ENCODE results near the gene MGAT2.

DNA sequence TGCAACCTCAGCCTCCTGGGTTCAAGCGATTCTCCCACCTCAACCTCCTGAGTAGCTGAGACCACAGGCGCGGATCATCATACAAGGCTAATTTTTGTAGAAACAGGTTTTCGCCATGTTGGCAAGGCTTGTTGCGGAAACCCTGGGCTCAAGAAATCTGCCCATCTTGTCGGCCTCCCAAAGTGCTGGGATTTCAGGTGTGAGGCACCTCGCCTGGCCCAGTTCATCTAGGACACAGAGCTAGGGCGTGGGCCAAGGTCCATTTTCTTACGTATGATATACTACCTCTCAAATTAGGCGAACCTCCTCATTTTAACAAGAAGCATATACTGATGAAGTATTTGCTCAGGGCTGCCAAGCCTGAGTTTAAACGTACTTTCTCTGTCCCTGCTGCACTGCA is 36.5 kb upstream of the MGAT2 start:
- TF ChIP-seq MYC (IDR thresholded peaks at IDR 0.05; ENCODE audit: low read depth, low read length) (no peak), POLR2A (IDR thresholded peaks at IDR 0.05; ENCODE audit: low read depth, low read length) (no peak), EZH2 (IDR thresholded peaks at IDR 0.05; ENCODE audit: borderline replicate concordance, low read depth, low read length, severe bottlenecking) (no peak), POLR2AphosphoS5 (IDR thresholded peaks at IDR 0.05; ENCODE audit: insufficient read depth, low read depth, low read length) (no peak)
- TF ChIP-seq, protein P1, sequence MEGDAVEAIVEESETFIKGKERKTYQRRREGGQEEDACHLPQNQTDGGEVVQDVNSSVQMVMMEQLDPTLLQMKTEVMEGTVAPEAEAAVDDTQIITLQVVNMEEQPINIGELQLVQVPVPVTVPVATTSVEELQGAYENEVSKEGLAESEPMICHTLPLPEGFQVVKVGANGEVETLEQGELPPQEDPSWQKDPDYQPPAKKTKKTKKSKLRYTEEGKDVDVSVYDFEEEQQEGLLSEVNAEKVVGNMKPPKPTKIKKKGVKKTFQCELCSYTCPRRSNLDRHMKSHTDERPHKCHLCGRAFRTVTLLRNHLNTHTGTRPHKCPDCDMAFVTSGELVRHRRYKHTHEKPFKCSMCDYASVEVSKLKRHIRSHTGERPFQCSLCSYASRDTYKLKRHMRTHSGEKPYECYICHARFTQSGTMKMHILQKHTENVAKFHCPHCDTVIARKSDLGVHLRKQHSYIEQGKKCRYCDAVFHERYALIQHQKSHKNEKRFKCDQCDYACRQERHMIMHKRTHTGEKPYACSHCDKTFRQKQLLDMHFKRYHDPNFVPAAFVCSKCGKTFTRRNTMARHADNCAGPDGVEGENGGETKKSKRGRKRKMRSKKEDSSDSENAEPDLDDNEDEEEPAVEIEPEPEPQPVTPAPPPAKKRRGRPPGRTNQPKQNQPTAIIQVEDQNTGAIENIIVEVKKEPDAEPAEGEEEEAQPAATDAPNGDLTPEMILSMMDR (IDR thresholded peaks at IDR 0.05; ENCODE audit: extremely low read depth in 1 of 2, insufficient read depth in 1 of 2, low read depth in 1 of 2, low read length in 2 of 2) = no peak
